Gastroesophageal sphincter (tissue), 3 donors: ENCODE results near the gene MROH2B.

Experiments
- CTCF ChIP-seq, 4 experiments: fragments of 200-600 bp in 2 of 4; fragments of 450-650 bp in 2 of 4; sonication (generic) in 1 of 4; IDR thresholded peaks; one replicate each; pipeline ENCODE4 v1.5.1; 2017 to 2019; ENCODE audit warnings: antibody characterized with exemption in 4 of 4, mild to moderate bottlenecking in 2 of 4, moderate library complexity in 2 of 4
- EP300 ChIP-seq: sonication (generic); formaldehyde crosslinking; IDR thresholded peaks from one replicate; pipeline ENCODE4 v1.6.1; 2017; ENCODE audit warnings: antibody characterized with exemption, mild to moderate bottlenecking
- POLR2A ChIP-seq, 2 donors: fragments of 450-650 bp; IDR thresholded peaks; one replicate each; pipeline ENCODE4 v1.6.1; 2017; ENCODE audit warnings: antibody characterized with exemption in 2 of 2, mild to moderate bottlenecking in 2 of 2, moderate library complexity in 1 of 2
- POLR2AphosphoS5 ChIP-seq: sonication (generic); formaldehyde crosslinking; IDR thresholded peaks from one replicate; pipeline ENCODE4 v1.6.1; 2017; ENCODE audit warnings: antibody characterized with exemption

GRCh38 chr5:41109186-41109585 lies 38.0 kb upstream of the MROH2B start:
- TF ChIP-seq CTCF (IDR thresholded peaks at IDR 0.05) (no peak), POLR2A (IDR thresholded peaks at IDR 0.05) (no peak), EP300 (no peak), POLR2AphosphoS5 (no peak)
